Testis (tissue), 2 donors: ENCODE data around the gene COQ8A.

Experiments
- POLR2A ChIP-seq: fragments of 450-650 bp; IDR thresholded peaks from one replicate; pipeline ENCODE4 v1.6.1; 2017; ENCODE audit warnings: antibody characterized with exemption, mild to moderate bottlenecking, moderate library complexity
- TF ChIP-seq, protein P1 (sequence below), 3 experiments: fragments of 450-650 bp in 2 of 3; fragments of 200-600 bp in 1 of 3; sonication (generic) in 1 of 3; IDR thresholded peaks; one replicate each; pipeline ENCODE4 v1.5.1; 2016 to 2019; ENCODE audit warnings: antibody characterized with exemption in 3 of 3, mild to moderate bottlenecking in 2 of 3, moderate library complexity in 1 of 3

DNA sequence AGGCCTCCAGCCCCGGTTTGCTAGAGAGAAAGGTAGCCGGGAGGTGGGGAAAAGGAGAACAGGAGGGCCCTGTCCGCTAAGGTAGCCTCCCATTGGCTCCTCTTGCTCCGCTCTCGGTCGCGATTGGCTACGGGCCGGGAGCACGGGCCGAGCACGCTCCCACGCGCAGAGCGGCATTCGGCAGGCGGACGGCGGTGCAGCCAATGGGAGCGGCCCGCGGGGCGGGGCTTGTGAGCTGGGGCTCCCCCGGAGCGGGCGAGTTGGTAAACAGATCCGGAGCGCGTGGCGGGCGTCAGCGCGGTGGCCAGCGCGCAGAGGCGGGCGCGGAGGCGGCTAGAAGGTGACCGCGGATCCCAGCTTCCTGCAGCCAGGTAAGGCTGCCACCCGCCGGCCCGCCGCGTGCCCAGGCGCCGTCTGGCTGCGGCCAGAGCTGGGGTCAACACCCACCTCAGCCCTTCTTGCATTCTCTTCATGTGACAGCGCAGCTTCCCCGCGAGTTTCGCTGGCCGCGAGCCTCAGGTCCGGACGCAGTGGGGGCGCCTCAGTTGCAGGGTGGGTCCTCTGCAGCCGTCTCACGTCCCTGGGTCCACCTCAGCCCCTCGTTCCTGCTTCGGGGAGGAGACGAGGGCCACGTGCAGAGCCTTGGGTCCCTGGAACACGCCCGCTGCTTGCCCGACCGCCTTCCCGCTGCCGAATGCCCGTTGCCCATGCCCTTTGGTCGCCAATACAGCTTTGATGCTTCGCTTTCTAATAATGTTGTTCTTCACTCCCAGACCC lies at the start of gene COQ8A:
- TF ChIP-seq, protein P1, sequence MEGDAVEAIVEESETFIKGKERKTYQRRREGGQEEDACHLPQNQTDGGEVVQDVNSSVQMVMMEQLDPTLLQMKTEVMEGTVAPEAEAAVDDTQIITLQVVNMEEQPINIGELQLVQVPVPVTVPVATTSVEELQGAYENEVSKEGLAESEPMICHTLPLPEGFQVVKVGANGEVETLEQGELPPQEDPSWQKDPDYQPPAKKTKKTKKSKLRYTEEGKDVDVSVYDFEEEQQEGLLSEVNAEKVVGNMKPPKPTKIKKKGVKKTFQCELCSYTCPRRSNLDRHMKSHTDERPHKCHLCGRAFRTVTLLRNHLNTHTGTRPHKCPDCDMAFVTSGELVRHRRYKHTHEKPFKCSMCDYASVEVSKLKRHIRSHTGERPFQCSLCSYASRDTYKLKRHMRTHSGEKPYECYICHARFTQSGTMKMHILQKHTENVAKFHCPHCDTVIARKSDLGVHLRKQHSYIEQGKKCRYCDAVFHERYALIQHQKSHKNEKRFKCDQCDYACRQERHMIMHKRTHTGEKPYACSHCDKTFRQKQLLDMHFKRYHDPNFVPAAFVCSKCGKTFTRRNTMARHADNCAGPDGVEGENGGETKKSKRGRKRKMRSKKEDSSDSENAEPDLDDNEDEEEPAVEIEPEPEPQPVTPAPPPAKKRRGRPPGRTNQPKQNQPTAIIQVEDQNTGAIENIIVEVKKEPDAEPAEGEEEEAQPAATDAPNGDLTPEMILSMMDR (IDR thresholded peaks at IDR 0.05) = no peak
- TF ChIP-seq POLR2A = peak; percentile 9
